Tibial artery (tissue), 4 donors: ENCODE data around the gene ARHGAP15.

Experiments
- DNase-seq, 2 donors: peaks; one replicate each; pipeline ENCODE4 v3.0.0-alpha.2; 2019
- H3K27ac ChIP-seq, 2 donors: fragments of 200-600 bp; sonication (generic) in 1 of 2; 1 replicate in 1 of 2; 2 replicates in 1 of 2; pipeline ENCODE4 v1.5.1; 2018 to 2019; ENCODE audit warnings: mild to moderate bottlenecking in 1 of 2
- H3K27me3 ChIP-seq, 2 donors: fragments of 200-600 bp; sonication (generic) in 1 of 2; one replicate each; pipeline versions ENCODE4 v1.5.1 to v1.6.0; 2016 to 2019
- H3K36me3 ChIP-seq, 3 donors: fragments of 200-600 bp; sonication (generic) in 2 of 3; one replicate each; pipeline ENCODE4 v1.5.1; 2016 to 2019; ENCODE audit warnings: mild to moderate bottlenecking in 2 of 3
- H3K4me1 ChIP-seq, 4 donors: fragments of 200-600 bp; sonication (generic) in 2 of 4; 1 replicate in 3 of 4; 2 replicates in 1 of 4; pipeline ENCODE4 v1.5.1; 2016 to 2019
- H3K4me3 ChIP-seq, 2 donors: fragments of 200-600 bp; sonication (generic) in 1 of 2; 1 replicate in 1 of 2; 2 replicates in 1 of 2; pipeline ENCODE4 v1.5.1; 2018 to 2019; ENCODE audit warnings: mild to moderate bottlenecking in 2 of 2
- H3K9me3 ChIP-seq, 3 donors: fragments of 200-600 bp; sonication (generic) in 1 of 3; one replicate each; pipeline ENCODE4 v1.5.1; 2016 to 2019
- CTCF ChIP-seq, 2 experiments: fragments of 200-600 bp in 1 of 2; fragments of 450-650 bp in 1 of 2; IDR thresholded peaks; one replicate each; pipeline ENCODE4 v1.5.1; 2017 to 2019; ENCODE audit warnings: antibody characterized with exemption in 2 of 2, mild to moderate bottlenecking in 1 of 2, moderate library complexity in 1 of 2
- intact Hi-C: fragments of 100-400 bp; cut with DNase I; formaldehyde crosslinking; loops from one replicate; pipeline ENCODE4 v1.15.0; 2023; ENCODE audit warnings: low total_unique reads

Gene ARHGAP15

GRCh38 chr2:143726151-143726845 is 597.1 kb downstream of the ARHGAP15 start:
- no peaks in the 10 kb centered on the region for H3K9me3 ChIP-seq
- H3K27ac ChIP-seq, result no peak overlapping the region
- intact Hi-C loops, result no loop called here
- no peaks in the 10 kb centered on the region for H3K36me3 ChIP-seq
- TF ChIP-seq CTCF (IDR thresholded peaks at IDR 0.05), result no peak
- H3K4me1 ChIP-seq, result peaks cover 0 to 6% (median 0%) of the 10 kb centered on the region in 4 donors
- no peak for DNase-seq
- no peak overlapping the region for H3K4me3 ChIP-seq
- no peaks in the 10 kb centered on the region for H3K27me3 ChIP-seq

- no peak overlapping the region for H3K4me3 ChIP-seq
- intact Hi-C loops, result no loop called here
- TF ChIP-seq CTCF (IDR thresholded peaks at IDR 0.05), result no peak
- DNase-seq, result no peak
- H3K27ac ChIP-seq, result no peak overlapping the region
- H3K36me3 ChIP-seq, result no peaks in the 10 kb centered on the region
- H3K27me3 ChIP-seq, result no peaks in the 10 kb centered on the region
- H3K4me1 ChIP-seq, result peaks cover 0 to 6% (median 0%) of the 10 kb centered on the region in 4 donors
- H3K9me3 ChIP-seq, result no peaks in the 10 kb centered on the region
Observed at GRCh38 chr2:143728498-143728897, 599.3 kb downstream of the ARHGAP15 start.

GRCh38 chr2:143729296-143729814 is 600.1 kb downstream of the ARHGAP15 start:
- H3K27ac ChIP-seq, result no peak overlapping the region
- DNase-seq, result no peak
- H3K4me1 ChIP-seq, result peaks cover 0 to 6% (median 0%) of the 10 kb centered on the region in 4 donors
- no peaks in the 10 kb centered on the region for H3K36me3 ChIP-seq
- no peaks in the 10 kb centered on the region for H3K27me3 ChIP-seq
- H3K4me3 ChIP-seq, result no peak overlapping the region
- TF ChIP-seq CTCF (IDR thresholded peaks at IDR 0.05), result no peak
- no peaks in the 10 kb centered on the region for H3K9me3 ChIP-seq
- intact Hi-C loops, result no loop called here

GRCh38 chr2:143730155-143730952 is 601.1 kb downstream of the ARHGAP15 start:
- DNase-seq, result no peak
- H3K4me1 ChIP-seq, result peaks cover 0 to 6% (median 0%) of the 10 kb centered on the region in 4 donors
- no peak for TF ChIP-seq CTCF (IDR thresholded peaks at IDR 0.05)
- no peaks in the 10 kb centered on the region for H3K36me3 ChIP-seq
- H3K9me3 ChIP-seq, result no peaks in the 10 kb centered on the region
- H3K4me3 ChIP-seq, result no peak overlapping the region
- H3K27me3 ChIP-seq, result no peaks in the 10 kb centered on the region
- intact Hi-C loops, result no loop called here
- no peak overlapping the region for H3K27ac ChIP-seq

GRCh38 chr2:143730953-143731260 is 601.7 kb downstream of the ARHGAP15 start:
- intact Hi-C loops, result no loop called here

More at GRCh38 chr2:143730953-143731260, 601.7 kb downstream of the ARHGAP15 start:
- H3K27ac ChIP-seq, result no peak overlapping the region
- no peaks in the 10 kb centered on the region for H3K27me3 ChIP-seq
- H3K4me3 ChIP-seq, result no peak overlapping the region
- no peak for DNase-seq
- no peak for TF ChIP-seq CTCF (IDR thresholded peaks at IDR 0.05)
- H3K4me1 ChIP-seq, result peaks cover 0 to 3% (median 0%) of the 10 kb centered on the region in 4 donors
- no peaks in the 10 kb centered on the region for H3K36me3 ChIP-seq
- no peaks in the 10 kb centered on the region for H3K9me3 ChIP-seq
